HCT116 (cell line): Measurements from ENCODE around the gene MED15. TPM values are rescaled to one million over a fixed set of nuclear protein-coding genes. Genes with fewer than 3 reads are reported as not detected.

Source experiments
- ATAC-seq: fragments of 200-7000 bp; cut with Tn5 transposase; 2 replicates; pipeline ENCODE4 v1.9.1; 2020; ENCODE audit warnings: mild to moderate bottlenecking, moderate library complexity
- BruUV-seq: library from RNA; stranded (reverse); fragments of 400-500 nt; replicated peaks from 2 replicates; lab custom pipeline; 2021; lab: Mats Ljungman, UMichigan
- CTCF ChIA-PET: fragments of 300-600 bp; sonication (Branson Sonifier 250); formaldehyde crosslinking; loops from one replicate; lab custom pipeline; 2021; ENCODE audit warnings: antibody characterized with exemption; lab: Charles Lee
- POLR2A ChIA-PET: fragments of 300-600, 350-600 bp; sonication (Branson Sonifier 250); formaldehyde crosslinking; loops from one replicate; lab custom pipeline; 2021; ENCODE audit warnings: antibody characterized with exemption; lab: Charles Lee
- RAD21 ChIA-PET, 2 experiments: fragments of 300-600 bp; sonication (Branson Sonifier 250); formaldehyde crosslinking; loops; one replicate each; lab custom pipeline; 2023; ENCODE audit warnings: low total read pairs in 2 of 2; ENCODE audit not compliant: uncharacterized antibody in 2 of 2, unreplicated experiment in 2 of 2, low non-redundant PET in 1 of 2; lab: Charles Lee
- DNase-seq: peaks from one replicate; pipeline ENCODE4 v3.0.0-alpha.2; 2010; ENCODE audit warnings: low read depth, low spot score
- H2AFZ ChIP-seq: fragments of 200-600 bp; shearing (Covaris generic), sonication (generic); 2 replicates; pipeline ENCODE4 v1.6.1; 2017; ENCODE audit warnings: low read depth, mixed run types, mixed read lengths, antibody characterized with exemption, low read length; ENCODE audit not compliant: poor library complexity, severe bottlenecking
- H3K27ac ChIP-seq: 2 replicates; pipeline ENCODE4 v1.5.1; 2012; ENCODE audit warnings: low read depth, low read length
- H3K27me3 ChIP-seq: fragments of 200-600 bp; sonication (generic); 2 replicates; pipeline ENCODE4 v1.6.1; 2016; ENCODE audit warnings: mixed run types, low read length, mixed read lengths; ENCODE audit not compliant: insufficient read depth
- H3K36me3 ChIP-seq, 2 experiments: fragments of 200-500 bp in 1 of 2; fragments of 200-600 bp in 1 of 2; sonication (Bioruptor generic) in 1 of 2; sonication (generic) in 1 of 2; 2 replicates each; pipeline versions ENCODE4 v1.5.1 to v1.6.1; 2014 to 2016; ENCODE audit warnings: low read length in 2 of 2, inconsistent platforms in 1 of 2, mixed read lengths in 1 of 2, mixed run types in 1 of 2; ENCODE audit not compliant: insufficient read depth in 2 of 2, control insufficient read depth in 1 of 2
- H3K4me1 ChIP-seq, 2 experiments: fragments of 200-600 bp in 1 of 2; sonication (generic) in 1 of 2; 2 replicates each; pipeline versions ENCODE4 v1.5.1 to v1.6.1; 2012 to 2017; ENCODE audit warnings: low read length in 2 of 2, inconsistent platforms in 1 of 2, mild to moderate bottlenecking in 1 of 2, mixed read lengths in 1 of 2, mixed run types in 1 of 2, moderate library complexity in 1 of 2; ENCODE audit not compliant: insufficient read depth in 2 of 2, control insufficient read depth in 1 of 2
- H3K4me2 ChIP-seq: fragments of 200-600 bp; sonication (generic); 2 replicates; pipeline ENCODE4 v1.6.1; 2017; ENCODE audit warnings: mixed run types, low read length, mixed read lengths
- H3K4me3 ChIP-seq, 2 experiments: fragments of 200-600 bp in 1 of 2; sonication (generic) in 1 of 2; replicated peaks in 1 of 2; 2 replicates each; pipeline ENCODE4 v1.5.1; 2011 to 2016; ENCODE audit warnings: low read length in 2 of 2, control low read depth in 1 of 2, low read depth in 1 of 2, mild to moderate bottlenecking in 1 of 2, mixed read lengths in 1 of 2, mixed run types in 1 of 2
- H3K79me2 ChIP-seq: fragments of 200-600 bp; sonication (generic); 2 replicates; pipeline ENCODE4 v1.6.1; 2017; ENCODE audit warnings: mild to moderate bottlenecking, mixed run types, low read length, moderate library complexity, mixed read lengths; ENCODE audit not compliant: insufficient read depth
- H3K9ac ChIP-seq: fragments of 200-600 bp; sonication (generic); 2 replicates; pipeline ENCODE4 v1.6.1; 2016; ENCODE audit warnings: low read length, mixed read lengths
- H3K9me2 ChIP-seq: fragments of 200-600 bp; sonication (generic), shearing (Covaris generic); 2 replicates; pipeline ENCODE4 v1.6.1; 2017; ENCODE audit warnings: mixed run types, mild to moderate bottlenecking, moderate library complexity; ENCODE audit not compliant: insufficient read depth
- H3K9me3 ChIP-seq, 2 experiments: fragments of 200-500 bp in 1 of 2; fragments of 200-600 bp in 1 of 2; sonication (Bioruptor generic) in 1 of 2; sonication (generic) in 1 of 2; 2 replicates each; pipeline ENCODE4 v1.6.1; 2014 to 2017; ENCODE audit warnings: low read length in 2 of 2, mixed read lengths in 2 of 2, inconsistent platforms in 1 of 2, low read depth in 1 of 2, mild to moderate bottlenecking in 1 of 2, mixed run types in 1 of 2, moderate library complexity in 1 of 2; ENCODE audit not compliant: control insufficient read depth in 1 of 2, insufficient read depth in 1 of 2
- H4K20me1 ChIP-seq: fragments of 200-600 bp; sonication (generic), shearing (Covaris generic); 2 replicates; pipeline ENCODE4 v1.6.1; 2017; ENCODE audit warnings: mixed run types, mild to moderate bottlenecking, moderate library complexity; ENCODE audit not compliant: insufficient read depth
- CBX3 ChIP-seq: IDR thresholded peaks from 2 replicates; pipeline ENCODE4 v1.6.1; 2012; ENCODE audit warnings: low read depth
- ELF1 ChIP-seq: IDR thresholded peaks from 2 replicates; pipeline ENCODE4 v1.6.1; 2012; ENCODE audit warnings: low read depth, borderline replicate concordance
- POLR2AphosphoS5 ChIP-seq: IDR thresholded peaks from 2 replicates; pipeline ENCODE4 v1.6.1; 2011; ENCODE audit warnings: mild to moderate bottlenecking, low read depth, low read length, moderate library complexity
- RAD21 ChIP-seq: IDR thresholded peaks from 2 replicates; pipeline ENCODE4 v1.6.1; 2012; ENCODE audit warnings: low read depth, mild to moderate bottlenecking
- SRF ChIP-seq: IDR thresholded peaks from 2 replicates; pipeline ENCODE4 v1.6.1; 2012; ENCODE audit warnings: low read depth
- ZBTB33 ChIP-seq: IDR thresholded peaks from 2 replicates; pipeline ENCODE4 v1.6.1; 2011; ENCODE audit warnings: mild to moderate bottlenecking, low read length, moderate library complexity; ENCODE audit not compliant: insufficient replicate concordance; ENCODE audit errors: extremely low read depth
- ZNF274 ChIP-seq: fragments of 200-500 bp; sonication (Bioruptor generic); IDR thresholded peaks from 2 replicates; pipeline ENCODE4 v1.6.1; 2014; ENCODE audit warnings: mild to moderate bottlenecking, low read depth, low read length, inconsistent platforms
- intact Hi-C: fragments of 100-400 bp; cut with micrococcal nuclease; formaldehyde crosslinking; loops from 2 replicates; pipeline ENCODE4 v1.10.0; 2022
- total RNA-seq: library from RNA; stranded (reverse); gene quantifications from one replicate; pipeline ENCODE4 v1.2.1, GENCODE V29; 2021; ENCODE audit not compliant: unreplicated experiment

Gene MED15
- total RNA-seq, 1 experiment from 2014 or later: 81.3 TPM

GRCh38 chr22:20531154-20531403 is 23.7 kb downstream of the MED15 start:
- peaks cover 42 to 76% of the 10 kb centered on the region in 2 experiments for H3K4me1 ChIP-seq
- intact Hi-C loops: no loop called here

More at GRCh38 chr22:20531154-20531403, 23.7 kb downstream of the MED15 start:
- no peak for ATAC-seq
- RAD21 ChIA-PET: interaction anchor here (0.6 to 1.3 kb wide), 3 partner anchors 21 to 321 kb away, joined by 3 to 4 read pairs (median 3); partner anchors contain the start of gene MED15 (in 1 of the 2)
- peaks cover 2 to 8% of the 10 kb centered on the region in 2 experiments; a peak in 2 of 4 replicates for H3K36me3 ChIP-seq
- peaks cover 98% of the 10 kb centered on the region for H3K79me2 ChIP-seq
- CTCF ChIA-PET: interaction anchor here (1.0 to 1.6 kb wide), 3 partner anchors 37 to 572 kb away, joined by 3 to 5 read pairs (median 5); no protein-coding TSS in a partner anchor
- H3K9me3 ChIP-seq: no peaks in the 10 kb centered on the region
- no peak overlapping the region for H2AFZ ChIP-seq
- TF ChIP-seq CBX3: no peak
- TF ChIP-seq ZBTB33: no peak
- TF ChIP-seq RAD21: no peak
- TF ChIP-seq POLR2AphosphoS5: peak; percentile 43; the same call in 1 of the 2 replicates
- TF ChIP-seq ELF1: no peak
- no peak for TF ChIP-seq ZNF274
- no peak for TF ChIP-seq SRF
- TF ChIP-seq, all 23 proteins: peak for 1
- Histone ChIP-seq H3K9ac (peak overlapping the region; percentile 74), H3K27me3 (no peaks in the 10 kb centered on the region), H3K27ac (peak overlapping the region; percentile 90), H3K4me3 (peak overlapping the region; percentile 15 to 53), H3K4me2 (peak overlapping the region; percentile 89), H4K20me1 (no peaks in the 10 kb centered on the region; the same call in 1 of the 2 replicates), H3K9me2 (no peaks in the 10 kb centered on the region)
- no TSS peak for BruUV-seq
- POLR2A ChIA-PET: interaction anchor here (0.7 to 1.3 kb wide), 4 partner anchors 11 to 23 kb away, joined by 3 to 4 read pairs (median 4); partner anchors contain the start of gene MED15
- DNase-seq: no peak
